ENCODE measurements around the gene ITK. TPM values are rescaled to one million over a fixed set of nuclear protein-coding genes. Genes with fewer than 3 reads are reported as not detected.

Gene ITK
- total and polyA plus RNA-seq, 2 donors (not counting 3 experiments of a cell fraction or from before 2014, with no cell fraction given): not detected

GRCh38 chr5:157230610-157231009 is 50.0 kb downstream of the ITK start:
- CTCF ChIA-PET: interaction anchor here (0.9 kb wide), 1 partner anchor 57 kb away, joined by 3 read pairs; no protein-coding TSS in a partner anchor
- Histone ChIP-seq H2AFZ (ENCODE audit: low read depth, low read length) (no peak overlapping the region), H3K36me3 (ENCODE audit: control insufficient read depth in 2 of 2, extremely low read depth in 1 of 2, insufficient read depth in 2 of 2, low read length in 2 of 2) (no peaks in the 10 kb centered on the region), H3K4me1 (ENCODE audit: control insufficient read depth, extremely low read depth, insufficient read depth, low read length) (no peaks in the 10 kb centered on the region), H3K27ac (ENCODE audit: insufficient read depth, low read depth, low read length) (no peak overlapping the region), H3K4me2 (ENCODE audit: insufficient read depth, low read length) (no peak overlapping the region), H3K79me2 (ENCODE audit: control insufficient read depth, insufficient read depth, low read length) (no peaks in the 10 kb centered on the region), H3K4me3 (replicated peaks in 1 of 3; ENCODE audit: insufficient read depth in 1 of 3, low read depth in 1 of 3, low read length in 3 of 3) (no peak overlapping the region), H3K9me1 (replicated peaks; ENCODE audit: control insufficient read depth, extremely low read depth, insufficient read depth, low read length) (no peaks in the 10 kb centered on the region), H4K20me1 (replicated peaks; ENCODE audit: control insufficient read depth, extremely low read depth, insufficient read depth, low read length) (no peaks in the 10 kb centered on the region), H3K9ac (replicated peaks; ENCODE audit: extremely low read depth, insufficient read depth, low read length) (no peak overlapping the region), H3K9me3 (replicated peaks; ENCODE audit: control insufficient read depth, insufficient read depth, low read length) (no peaks in the 10 kb centered on the region), H3K27me3 (ENCODE audit: control insufficient read depth in 2 of 2, insufficient read depth in 2 of 2, low read length in 2 of 2) (no peaks in the 10 kb centered on the region)
- TF ChIP-seq MYC (IDR thresholded peaks at IDR 0.05; ENCODE audit: low read depth, low read length) (no peak), GATA2 (IDR thresholded peaks at IDR 0.05; ENCODE audit: insufficient read depth, insufficient read length, low read depth, low read length) (no peak), POLR2A (IDR thresholded peaks at IDR 0.05; ENCODE audit: low read depth, low read length) (no peak), CTCF (IDR thresholded peaks at IDR 0.05; ENCODE audit: extremely low read depth in 1 of 2, insufficient read depth in 1 of 2, low read depth in 1 of 2, low read length in 2 of 2) (no peak), EZH2 (IDR thresholded peaks at IDR 0.05; ENCODE audit: borderline replicate concordance, low read depth, low read length, severe bottlenecking) (no peak), FOS (IDR thresholded peaks at IDR 0.05; ENCODE audit: borderline replicate concordance, insufficient read depth, low read length) (no peak), POLR2AphosphoS5 (IDR thresholded peaks at IDR 0.05; ENCODE audit: insufficient read depth, low read depth, low read length) (no peak), JUN (IDR thresholded peaks at IDR 0.05; ENCODE audit: borderline replicate concordance, insufficient read depth, insufficient read length, low read depth) (no peak), MAX (IDR thresholded peaks at IDR 0.05; ENCODE audit: insufficient read depth, insufficient read length) (no peak)
- no peak for FAIRE-seq
- no TSS peak for BruUV-seq (replicated peaks)
- dilution Hi-C loops (cut with MboI; ENCODE audit: extremely low pct_ligation_motif_present, low sequenced_read_pairs): no loop called here
- no peak for DNase-seq (ENCODE audit: low read depth, low spot score)
- POLR2A ChIA-PET: no interaction called here
- intact Hi-C loops (cut with micrococcal nuclease): no loop called here

Data from endothelial cell of umbilical vein (primary cell).